Measurements from ENCODE around the gene RBM44.

RBM44 gene

GRCh38 chr2:237766340-237766739 lies 32.2 kb upstream of the RBM44 start:
- no peak overlapping the region for H3K4me2 ChIP-seq (ENCODE audit: insufficient read depth, low read length, poor library complexity, severe bottlenecking)
- no peak overlapping the region for H2AK5ac ChIP-seq (ENCODE audit: low read depth, low read length)
- H2BK15ac ChIP-seq (ENCODE audit: low read length): no peak overlapping the region
- H3K79me1 ChIP-seq (ENCODE audit: low read depth, low read length): no peaks in the 10 kb centered on the region
- WGBS, 2 donors (ENCODE audit: extremely low coverage in 2 of 2, insufficient read length in 2 of 2, insufficient replicate concordance in 1 of 2): no CpG with 5 or more reads among the region's 2 CpGs
- H3K4me3 ChIP-seq (ENCODE audit: low read length in 2 of 2): no peak overlapping the region
- no peak overlapping the region for H2BK12ac ChIP-seq (ENCODE audit: low read length)
- no peak overlapping the region for H4K8ac ChIP-seq (ENCODE audit: low read depth, low read length)
- H3K27me3 ChIP-seq (ENCODE audit: control insufficient read depth in 3 of 3, insufficient read depth in 3 of 3, low read depth in 1 of 3, low read length in 3 of 3): no peaks in the 10 kb centered on the region
- no peak overlapping the region for H3K18ac ChIP-seq (ENCODE audit: low read length)
- no peak overlapping the region for H3K9ac ChIP-seq (ENCODE audit: low read depth, low read length, poor library complexity)
- no peak overlapping the region for H3K4ac ChIP-seq (ENCODE audit: low read length)
- H3K4me1 ChIP-seq (ENCODE audit: control insufficient read depth in 2 of 2, insufficient read depth in 1 of 2, low read depth in 1 of 2, low read length in 2 of 2): no peaks in the 10 kb centered on the region
- no peak overlapping the region for H2BK5ac ChIP-seq (ENCODE audit: low read length)
- DNase-seq (ENCODE audit: low spot score): no peak
- no peak overlapping the region for H4K91ac ChIP-seq (ENCODE audit: low read depth, low read length, poor library complexity)
- H2BK120ac ChIP-seq (ENCODE audit: low read depth, low read length): no peak overlapping the region
- no peak overlapping the region for H3K27ac ChIP-seq (replicated peaks; ENCODE audit: low read length)
- H2AFZ ChIP-seq (ENCODE audit: low read length): no peak overlapping the region
- H3K36me3 ChIP-seq (replicated peaks in 1 of 2; ENCODE audit: control insufficient read depth in 2 of 2, insufficient read depth in 2 of 2, low read length in 2 of 2): peaks cover 2 to 46% of the 10 kb centered on the region in 2 donors
- no peaks in the 10 kb centered on the region for H3K9me3 ChIP-seq (replicated peaks in 1 of 2; ENCODE audit: control insufficient read depth in 2 of 2, insufficient read depth in 1 of 2, low read depth in 1 of 2, low read length in 2 of 2)
- no peak overlapping the region for H3K23ac ChIP-seq (ENCODE audit: low read depth, low read length, poor library complexity)
- no peak overlapping the region for H3K14ac ChIP-seq (ENCODE audit: low read length)

GRCh38 chr2:237772513-237772912 lies 26.1 kb upstream of the RBM44 start:
- peaks cover 0 to under 1% of the 10 kb centered on the region in 2 donors for H3K9me3 ChIP-seq (replicated peaks in 1 of 2; ENCODE audit: control insufficient read depth in 2 of 2, insufficient read depth in 1 of 2, low read depth in 1 of 2, low read length in 2 of 2)
- H2BK12ac ChIP-seq (ENCODE audit: low read length): no peak overlapping the region
- no peak overlapping the region for H2BK5ac ChIP-seq (ENCODE audit: low read length)
- H3K4ac ChIP-seq (ENCODE audit: low read length): no peak overlapping the region
- H3K18ac ChIP-seq (ENCODE audit: low read length): no peak overlapping the region
- H3K79me1 ChIP-seq (ENCODE audit: low read depth, low read length): no peaks in the 10 kb centered on the region
- no peak overlapping the region for H3K9ac ChIP-seq (ENCODE audit: low read depth, low read length, poor library complexity)
- no peak overlapping the region for H4K8ac ChIP-seq (ENCODE audit: low read depth, low read length)
- DNase-seq (ENCODE audit: low spot score): no peak
- H3K4me1 ChIP-seq (ENCODE audit: control insufficient read depth in 2 of 2, insufficient read depth in 1 of 2, low read depth in 1 of 2, low read length in 2 of 2): peaks cover 0 to 3% of the 10 kb centered on the region in 2 donors
- WGBS, 2 donors (ENCODE audit: extremely low coverage in 2 of 2, insufficient read length in 2 of 2, insufficient replicate concordance in 1 of 2): no CpG with 5 or more reads among the region's 3 CpGs
- no peak overlapping the region for H2BK15ac ChIP-seq (ENCODE audit: low read length)
- no peak overlapping the region for H2AK5ac ChIP-seq (ENCODE audit: low read depth, low read length)
- H3K4me3 ChIP-seq (ENCODE audit: low read length in 2 of 2): no peak overlapping the region
- no peak overlapping the region for H2AFZ ChIP-seq (ENCODE audit: low read length)
- no peak overlapping the region for H3K27ac ChIP-seq (replicated peaks; ENCODE audit: low read length)
- H3K14ac ChIP-seq (ENCODE audit: low read length): no peak overlapping the region
- peaks cover 0 to 44% of the 10 kb centered on the region in 2 donors for H3K36me3 ChIP-seq (replicated peaks in 1 of 2; ENCODE audit: control insufficient read depth in 2 of 2, insufficient read depth in 2 of 2, low read length in 2 of 2)
- H3K27me3 ChIP-seq (ENCODE audit: control insufficient read depth in 3 of 3, insufficient read depth in 3 of 3, low read depth in 1 of 3, low read length in 3 of 3): no peaks in the 10 kb centered on the region
- no peak overlapping the region for H3K4me2 ChIP-seq (ENCODE audit: insufficient read depth, low read length, poor library complexity, severe bottlenecking)
- H4K91ac ChIP-seq (ENCODE audit: low read depth, low read length, poor library complexity): no peak overlapping the region
- no peak overlapping the region for H2BK120ac ChIP-seq (ENCODE audit: low read depth, low read length)
- no peak overlapping the region for H3K23ac ChIP-seq (ENCODE audit: low read depth, low read length, poor library complexity)

GRCh38 chr2:237773826-237774225 lies 24.8 kb upstream of the RBM44 start:
- no peak overlapping the region for H3K4me2 ChIP-seq (ENCODE audit: insufficient read depth, low read length, poor library complexity, severe bottlenecking)
- DNase-seq (ENCODE audit: low spot score): no peak
- no peak overlapping the region for H3K27ac ChIP-seq (replicated peaks; ENCODE audit: low read length)
- no peak overlapping the region for H2AK5ac ChIP-seq (ENCODE audit: low read depth, low read length)
- no peak overlapping the region for H2BK5ac ChIP-seq (ENCODE audit: low read length)
- H4K8ac ChIP-seq (ENCODE audit: low read depth, low read length): no peak overlapping the region
- H3K4me3 ChIP-seq (ENCODE audit: low read length in 2 of 2): no peak overlapping the region
- no peak overlapping the region for H4K91ac ChIP-seq (ENCODE audit: low read depth, low read length, poor library complexity)
- H3K4ac ChIP-seq (ENCODE audit: low read length): no peak overlapping the region
- no CpG with 5 or more reads among the region's 15 CpGs for WGBS, 2 donors (ENCODE audit: extremely low coverage in 2 of 2, insufficient read length in 2 of 2, insufficient replicate concordance in 1 of 2)
- H3K27me3 ChIP-seq (ENCODE audit: control insufficient read depth in 3 of 3, insufficient read depth in 3 of 3, low read depth in 1 of 3, low read length in 3 of 3): no peaks in the 10 kb centered on the region
- H3K9ac ChIP-seq (ENCODE audit: low read depth, low read length, poor library complexity): no peak overlapping the region
- peaks cover 3 to 9% of the 10 kb centered on the region in 2 donors for H3K9me3 ChIP-seq (replicated peaks in 1 of 2; ENCODE audit: control insufficient read depth in 2 of 2, insufficient read depth in 1 of 2, low read depth in 1 of 2, low read length in 2 of 2)
- H3K23ac ChIP-seq (ENCODE audit: low read depth, low read length, poor library complexity): no peak overlapping the region
- no peak overlapping the region for H3K18ac ChIP-seq (ENCODE audit: low read length)
- no peak overlapping the region for H2BK15ac ChIP-seq (ENCODE audit: low read length)
- peaks cover 2 to 54% of the 10 kb centered on the region in 2 donors for H3K36me3 ChIP-seq (replicated peaks in 1 of 2; ENCODE audit: control insufficient read depth in 2 of 2, insufficient read depth in 2 of 2, low read length in 2 of 2)
- no peak overlapping the region for H2BK120ac ChIP-seq (ENCODE audit: low read depth, low read length)
- H3K79me1 ChIP-seq (ENCODE audit: low read depth, low read length): no peaks in the 10 kb centered on the region
- H2BK12ac ChIP-seq (ENCODE audit: low read length): no peak overlapping the region
- no peak overlapping the region for H3K14ac ChIP-seq (ENCODE audit: low read length)
- H2AFZ ChIP-seq (ENCODE audit: low read length): no peak overlapping the region
- H3K4me1 ChIP-seq (ENCODE audit: control insufficient read depth in 2 of 2, insufficient read depth in 1 of 2, low read depth in 1 of 2, low read length in 2 of 2): peaks cover 0 to 3% of the 10 kb centered on the region in 2 donors

- H3K23ac ChIP-seq (ENCODE audit: low read depth, low read length, poor library complexity): no peak overlapping the region
- H3K4me1 ChIP-seq (ENCODE audit: control insufficient read depth in 2 of 2, insufficient read depth in 1 of 2, low read depth in 1 of 2, low read length in 2 of 2): peaks cover 0 to 3% of the 10 kb centered on the region in 2 donors
- no peaks in the 10 kb centered on the region for H3K79me1 ChIP-seq (ENCODE audit: low read depth, low read length)
- DNase-seq (ENCODE audit: low spot score): peak; percentile 29
- H2AFZ ChIP-seq (ENCODE audit: low read length): no peak overlapping the region
- H2AK5ac ChIP-seq (ENCODE audit: low read depth, low read length): no peak overlapping the region
- H3K18ac ChIP-seq (ENCODE audit: low read length): no peak overlapping the region
- peaks cover 3 to 9% of the 10 kb centered on the region in 2 donors for H3K9me3 ChIP-seq (replicated peaks in 1 of 2; ENCODE audit: control insufficient read depth in 2 of 2, insufficient read depth in 1 of 2, low read depth in 1 of 2, low read length in 2 of 2)
- H2BK15ac ChIP-seq (ENCODE audit: low read length): no peak overlapping the region
- H3K9ac ChIP-seq (ENCODE audit: low read depth, low read length, poor library complexity): no peak overlapping the region
- WGBS, 2 donors (ENCODE audit: extremely low coverage in 2 of 2, insufficient read length in 2 of 2, insufficient replicate concordance in 1 of 2): no CpG with 5 or more reads among the region's 13 CpGs
- no peak overlapping the region for H4K8ac ChIP-seq (ENCODE audit: low read depth, low read length)
- no peak overlapping the region for H3K14ac ChIP-seq (ENCODE audit: low read length)
- H3K4me2 ChIP-seq (ENCODE audit: insufficient read depth, low read length, poor library complexity, severe bottlenecking): no peak overlapping the region
- H3K27me3 ChIP-seq (ENCODE audit: control insufficient read depth in 3 of 3, insufficient read depth in 3 of 3, low read depth in 1 of 3, low read length in 3 of 3): no peaks in the 10 kb centered on the region
- no peak overlapping the region for H2BK5ac ChIP-seq (ENCODE audit: low read length)
- no peak overlapping the region for H3K4me3 ChIP-seq (ENCODE audit: low read length in 2 of 2)
- no peak overlapping the region for H4K91ac ChIP-seq (ENCODE audit: low read depth, low read length, poor library complexity)
- peaks cover 2 to 59% of the 10 kb centered on the region in 2 donors for H3K36me3 ChIP-seq (replicated peaks in 1 of 2; ENCODE audit: control insufficient read depth in 2 of 2, insufficient read depth in 2 of 2, low read length in 2 of 2)
- no peak overlapping the region for H2BK120ac ChIP-seq (ENCODE audit: low read depth, low read length)
- H2BK12ac ChIP-seq (ENCODE audit: low read length): no peak overlapping the region
- H3K4ac ChIP-seq (ENCODE audit: low read length): no peak overlapping the region
- H3K27ac ChIP-seq (replicated peaks; ENCODE audit: low read length): no peak overlapping the region
These were observed 23.6 kb upstream of the RBM44 start for GRCh38 chr2:237774811-237775553.
